ENCODE data around the gene ADAMTS17. TPM values are rescaled to one million over a fixed set of nuclear protein-coding genes. Genes with fewer than 3 reads are reported as not detected.

The ADAMTS17 gene
- total RNA-seq, 1 experiment from 2014 or later: 1.5 TPM

DNA sequence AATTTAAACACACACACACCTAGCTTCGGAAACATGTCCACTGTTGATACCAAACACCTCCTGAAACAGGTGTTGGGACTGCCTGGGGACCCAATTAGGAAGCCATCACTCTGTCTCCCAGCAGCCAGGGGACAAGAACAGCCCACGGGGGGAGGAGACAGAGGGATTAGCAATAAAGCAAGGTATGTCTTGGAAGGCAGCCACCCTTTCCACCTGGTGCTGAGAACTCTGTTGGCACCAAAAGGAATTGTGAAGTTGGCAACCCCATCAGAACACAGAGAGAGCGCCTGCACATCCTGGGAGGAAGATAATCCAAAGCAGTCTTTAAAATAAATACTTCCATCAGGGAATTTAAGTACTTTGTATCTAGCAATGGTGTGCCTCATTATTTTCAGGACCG, 111.0 kb downstream of the ADAMTS17 start:
- no peak overlapping the region for H3K27ac Mint-ChIP-seq (ENCODE audit: unreplicated experiment)
- no peaks in the 10 kb centered on the region for H3K4me1 ChIP-seq
- no peaks in the 10 kb centered on the region for H3K36me3 Mint-ChIP-seq (ENCODE audit: insufficient read depth, unreplicated experiment)
- ChIA-PET CTCF (no interaction called here), POLR2A (no interaction called here)
- H3K36me3 ChIP-seq (ENCODE audit: control insufficient read depth, insufficient read depth, low read length): no peaks in the 10 kb centered on the region
- no peak overlapping the region for H3K4me3 Mint-ChIP-seq (ENCODE audit: unreplicated experiment)
- H3K9me3 Mint-ChIP-seq (ENCODE audit: unreplicated experiment): no peaks in the 10 kb centered on the region
- no peak overlapping the region for H3K4me3 ChIP-seq (ENCODE audit: low read depth, low read length)
- no peaks in the 10 kb centered on the region for H3K27me3 Mint-ChIP-seq (ENCODE audit: insufficient read depth, unreplicated experiment)
- no TSS peak for BruUV-seq (replicated peaks)
- no peaks in the 10 kb centered on the region for H3K4me1 Mint-ChIP-seq (ENCODE audit: low read depth, unreplicated experiment)
- H3K27me3 ChIP-seq (replicated peaks; ENCODE audit: control insufficient read depth, insufficient read depth, low read length): no peaks in the 10 kb centered on the region
- TF ChIP-seq CTCF (IDR thresholded peaks at IDR 0.05; ENCODE audit: insufficient read depth in 1 of 2, low read depth in 1 of 2, low read length in 1 of 2, severe bottlenecking in 1 of 2, unreplicated experiment in 1 of 2): no peak
- no peaks in the 10 kb centered on the region for H3K9me3 ChIP-seq
- DNase-seq: no peak
- intact Hi-C loops (cut with micrococcal nuclease; ENCODE audit: unreplicated experiment): no loop called here

DNA sequence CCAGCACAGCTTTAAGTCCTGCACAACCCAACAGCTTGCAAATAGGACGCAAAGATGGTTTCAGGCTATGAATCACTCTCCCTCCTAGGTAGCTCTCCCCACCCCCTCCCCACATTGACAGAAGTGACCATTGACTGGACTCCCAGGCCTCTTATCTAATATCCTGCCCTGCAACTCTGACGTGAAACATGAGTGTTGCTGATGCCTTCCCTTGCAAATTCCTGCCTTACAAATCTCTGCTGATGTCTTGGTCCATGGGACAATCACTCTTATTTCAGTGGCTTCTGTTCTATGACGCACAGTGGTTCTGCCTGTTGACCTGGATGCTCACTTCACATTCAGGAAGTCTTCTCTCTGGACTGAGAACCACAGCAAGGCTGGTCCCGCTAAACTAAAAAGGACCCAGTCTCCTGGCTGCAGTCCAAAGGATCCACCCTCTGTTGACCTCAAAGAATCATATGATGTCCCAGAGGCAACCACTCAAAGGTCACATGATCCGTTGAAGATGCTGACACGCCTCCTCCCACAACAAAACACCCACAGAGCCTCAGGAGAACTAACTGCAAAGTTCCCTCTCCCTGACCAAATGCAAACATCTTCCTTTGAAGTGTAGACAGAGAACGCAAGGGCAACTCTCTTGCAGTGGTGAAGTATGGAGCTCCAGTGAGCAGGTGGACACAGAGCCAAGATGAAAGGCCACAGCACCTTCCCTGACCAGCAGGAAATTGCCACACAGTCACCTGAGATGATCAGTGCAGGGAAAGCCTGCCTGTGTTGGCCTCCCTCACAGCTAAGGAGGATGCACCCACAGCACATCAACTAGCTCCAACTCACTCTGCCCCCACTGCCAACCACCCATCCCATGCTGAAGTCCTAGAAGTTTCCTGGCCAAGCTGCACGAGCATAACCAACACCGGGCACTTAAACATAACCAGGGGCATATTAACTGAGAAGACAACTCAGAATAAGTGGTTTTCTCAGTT, 112.3 kb downstream of the ADAMTS17 start:
- DNase-seq: no peak
- Mint-ChIP-seq H3K36me3 (ENCODE audit: insufficient read depth, unreplicated experiment) (no peaks in the 10 kb centered on the region), H3K9me3 (ENCODE audit: unreplicated experiment) (no peaks in the 10 kb centered on the region), H3K4me1 (ENCODE audit: low read depth, unreplicated experiment) (no peaks in the 10 kb centered on the region), H3K27ac (ENCODE audit: unreplicated experiment) (no peak overlapping the region), H3K4me3 (ENCODE audit: unreplicated experiment) (no peak overlapping the region), H3K27me3 (ENCODE audit: insufficient read depth, unreplicated experiment) (no peaks in the 10 kb centered on the region)
- ChIA-PET CTCF (no interaction called here), POLR2A (no interaction called here)
- H3K9me3 ChIP-seq: no peaks in the 10 kb centered on the region
- no TSS peak for BruUV-seq (replicated peaks)
- no peak for TF ChIP-seq CTCF (IDR thresholded peaks at IDR 0.05; ENCODE audit: insufficient read depth in 1 of 2, low read depth in 1 of 2, low read length in 1 of 2, severe bottlenecking in 1 of 2, unreplicated experiment in 1 of 2)
- H3K4me3 ChIP-seq (ENCODE audit: low read depth, low read length): no peak overlapping the region
- H3K27me3 ChIP-seq (replicated peaks; ENCODE audit: control insufficient read depth, insufficient read depth, low read length): no peaks in the 10 kb centered on the region
- intact Hi-C loops (cut with micrococcal nuclease; ENCODE audit: unreplicated experiment): no loop called here
- no peaks in the 10 kb centered on the region for H3K36me3 ChIP-seq (ENCODE audit: control insufficient read depth, insufficient read depth, low read length)
- H3K4me1 ChIP-seq: no peaks in the 10 kb centered on the region

DNA sequence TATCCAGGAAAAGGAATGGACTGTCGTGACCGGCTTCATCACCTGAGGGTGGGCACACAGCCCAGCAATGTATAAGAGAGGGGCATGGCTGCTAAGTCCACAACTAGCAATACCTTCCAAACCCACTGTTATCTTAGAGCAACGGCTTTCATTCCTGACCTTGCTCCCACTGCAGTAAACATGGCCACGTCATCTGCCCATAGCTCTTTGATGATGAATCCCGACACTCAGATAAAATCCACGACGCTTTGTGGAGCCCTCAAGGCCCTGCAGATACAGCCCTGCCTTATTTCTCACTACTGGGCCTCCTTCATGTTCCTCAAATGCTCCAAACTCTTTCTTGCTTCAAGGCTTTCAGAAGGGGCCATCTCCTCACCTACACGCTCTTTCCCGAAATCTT, 114.0 kb downstream of the ADAMTS17 start:
- no peak for TF ChIP-seq CTCF (IDR thresholded peaks at IDR 0.05; ENCODE audit: insufficient read depth in 1 of 2, low read depth in 1 of 2, low read length in 1 of 2, severe bottlenecking in 1 of 2, unreplicated experiment in 1 of 2)
- H3K27ac Mint-ChIP-seq (ENCODE audit: unreplicated experiment): no peak overlapping the region
- H3K9me3 Mint-ChIP-seq (ENCODE audit: unreplicated experiment): no peaks in the 10 kb centered on the region
- no peaks in the 10 kb centered on the region for H3K4me1 Mint-ChIP-seq (ENCODE audit: low read depth, unreplicated experiment)
- no peaks in the 10 kb centered on the region for H3K9me3 ChIP-seq
- no TSS peak for BruUV-seq (replicated peaks)
- ChIA-PET POLR2A (no interaction called here), CTCF (no interaction called here)
- no peak for DNase-seq
- no peaks in the 10 kb centered on the region for H3K36me3 Mint-ChIP-seq (ENCODE audit: insufficient read depth, unreplicated experiment)
- no peak overlapping the region for H3K4me3 ChIP-seq (ENCODE audit: low read depth, low read length)
- H3K4me3 Mint-ChIP-seq (ENCODE audit: unreplicated experiment): no peak overlapping the region
- intact Hi-C loops (cut with micrococcal nuclease; ENCODE audit: unreplicated experiment): no loop called here
- H3K27me3 ChIP-seq (replicated peaks; ENCODE audit: control insufficient read depth, insufficient read depth, low read length): no peaks in the 10 kb centered on the region
- H3K36me3 ChIP-seq (ENCODE audit: control insufficient read depth, insufficient read depth, low read length): no peaks in the 10 kb centered on the region
- no peaks in the 10 kb centered on the region for H3K27me3 Mint-ChIP-seq (ENCODE audit: insufficient read depth, unreplicated experiment)
- H3K4me1 ChIP-seq: no peaks in the 10 kb centered on the region
